HUES48 (cell line): ENCODE measurements around the gene DPP4.

ENCODE experiments used
- H3K27ac ChIP-seq: one replicate; pipeline ENCODE4 v1.7.0; 2013; ENCODE audit warnings: low read depth, low read length, inconsistent platforms
- H3K27me3 ChIP-seq: 2 replicates; pipeline ENCODE4 v1.6.1; 2013; ENCODE audit warnings: mild to moderate bottlenecking, low read length; ENCODE audit not compliant: control insufficient read depth, insufficient read depth
- H3K36me3 ChIP-seq: 2 replicates; pipeline ENCODE4 v1.6.1; 2013; ENCODE audit warnings: low read length; ENCODE audit not compliant: control insufficient read depth, insufficient read depth
- H3K4me1 ChIP-seq: 2 replicates; pipeline ENCODE4 v1.6.1; 2013; ENCODE audit warnings: mild to moderate bottlenecking, low read length; ENCODE audit not compliant: control insufficient read depth, insufficient read depth
- H3K4me3 ChIP-seq: 2 replicates; pipeline ENCODE4 v1.5.1; 2013; ENCODE audit warnings: mild to moderate bottlenecking, low read depth, low read length
- H3K9ac ChIP-seq: 2 replicates; pipeline ENCODE4 v1.6.1; 2013; ENCODE audit warnings: mild to moderate bottlenecking, low read depth, low read length, moderate library complexity
- H3K9me3 ChIP-seq: 2 replicates; pipeline ENCODE4 v1.6.1; 2013; ENCODE audit warnings: low read length; ENCODE audit not compliant: control insufficient read depth, insufficient read depth

The DPP4 gene

GRCh38 chr2:162014751-162015150 is 59.3 kb downstream of the DPP4 start:
- H3K9me3 ChIP-seq = no peaks in the 10 kb centered on the region
- H3K36me3 ChIP-seq = no peaks in the 10 kb centered on the region
- H3K27ac ChIP-seq = no peak overlapping the region
- H3K27me3 ChIP-seq = no peaks in the 10 kb centered on the region
- H3K9ac ChIP-seq = no peak overlapping the region
- H3K4me1 ChIP-seq = peaks cover 9% of the 10 kb centered on the region
- no peak overlapping the region for H3K4me3 ChIP-seq

GRCh38 chr2:162013514-162014475 is 60.2 kb downstream of the DPP4 start:
- H3K9me3 ChIP-seq = no peaks in the 10 kb centered on the region
- no peak overlapping the region for H3K9ac ChIP-seq
- H3K27me3 ChIP-seq = no peaks in the 10 kb centered on the region
- H3K36me3 ChIP-seq = no peaks in the 10 kb centered on the region
- H3K27ac ChIP-seq = no peak overlapping the region
- no peak overlapping the region for H3K4me3 ChIP-seq
- peaks cover 10% of the 10 kb centered on the region for H3K4me1 ChIP-seq

DNA sequence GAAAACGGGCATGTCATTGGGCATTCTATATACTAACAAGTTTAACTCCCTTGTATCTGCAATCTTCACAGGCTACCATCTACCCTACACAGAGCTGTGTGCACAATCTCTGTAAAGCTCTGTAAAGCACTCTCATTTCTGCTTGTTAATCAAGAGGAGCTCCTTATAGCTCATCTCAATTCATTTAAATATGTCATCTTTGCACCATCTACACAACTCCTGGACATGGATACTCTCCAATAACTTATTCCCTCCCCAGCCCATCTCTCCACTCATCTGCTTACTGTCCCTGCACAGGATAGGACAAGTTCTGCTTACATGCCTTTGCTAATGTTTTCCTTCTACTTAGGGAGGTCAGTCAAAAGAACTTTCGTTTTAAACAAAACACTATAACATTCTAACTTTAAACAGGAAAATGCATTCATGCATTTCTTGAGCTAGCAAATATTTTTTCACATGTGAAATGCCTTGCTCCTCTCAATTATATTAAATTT is 61.4 kb downstream of the DPP4 start:
- H3K4me3 ChIP-seq = no peak overlapping the region
- H3K27me3 ChIP-seq = no peaks in the 10 kb centered on the region
- H3K4me1 ChIP-seq = peaks cover 10% of the 10 kb centered on the region
- no peaks in the 10 kb centered on the region for H3K36me3 ChIP-seq
- no peaks in the 10 kb centered on the region for H3K9me3 ChIP-seq
- no peak overlapping the region for H3K9ac ChIP-seq
- H3K27ac ChIP-seq = no peak overlapping the region

DNA sequence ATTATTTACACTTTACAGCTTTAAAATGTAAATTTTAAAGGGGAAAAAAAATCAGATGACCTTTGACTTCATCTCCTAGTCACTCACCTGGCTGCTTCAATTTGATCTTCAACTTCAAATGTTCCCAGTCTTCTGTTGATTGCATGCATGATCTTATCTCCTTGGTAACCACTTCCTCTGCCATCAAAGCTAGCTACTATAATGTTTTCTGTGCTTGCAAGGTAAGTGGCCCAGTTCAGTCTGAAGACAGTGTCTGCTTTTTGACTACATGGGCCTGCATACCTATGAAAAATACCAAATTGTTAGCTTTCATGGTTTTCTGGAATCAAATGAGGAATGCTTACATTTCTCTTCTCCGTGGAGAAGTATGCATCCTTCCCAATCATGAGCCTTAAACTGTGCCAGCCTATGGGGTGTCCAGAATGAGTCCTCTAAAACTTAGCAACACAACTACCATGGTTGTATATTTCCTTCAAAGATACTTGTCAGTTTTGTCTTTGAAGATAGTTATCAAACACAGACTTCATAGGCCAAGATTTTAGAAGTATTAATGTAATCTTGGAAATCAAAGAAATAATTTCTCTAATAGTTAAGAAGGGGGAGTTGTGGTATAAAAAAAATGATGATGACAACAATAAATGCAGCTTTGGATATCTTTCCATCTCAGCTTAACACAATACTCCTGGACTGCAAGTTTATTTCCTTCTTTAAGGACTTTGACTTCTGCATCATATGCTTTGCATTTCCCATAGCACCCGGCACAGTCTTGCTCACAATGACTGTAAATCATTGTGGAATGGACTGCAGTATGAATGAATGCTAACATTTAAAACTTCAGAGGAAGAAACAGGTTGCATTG is 62.1 kb downstream of the DPP4 start:
- no peak overlapping the region for H3K9ac ChIP-seq
- H3K36me3 ChIP-seq = no peaks in the 10 kb centered on the region
- no peaks in the 10 kb centered on the region for H3K27me3 ChIP-seq
- no peaks in the 10 kb centered on the region for H3K9me3 ChIP-seq
- no peak overlapping the region for H3K27ac ChIP-seq
- no peak overlapping the region for H3K4me3 ChIP-seq
- peaks cover 10% of the 10 kb centered on the region for H3K4me1 ChIP-seq

DNA sequence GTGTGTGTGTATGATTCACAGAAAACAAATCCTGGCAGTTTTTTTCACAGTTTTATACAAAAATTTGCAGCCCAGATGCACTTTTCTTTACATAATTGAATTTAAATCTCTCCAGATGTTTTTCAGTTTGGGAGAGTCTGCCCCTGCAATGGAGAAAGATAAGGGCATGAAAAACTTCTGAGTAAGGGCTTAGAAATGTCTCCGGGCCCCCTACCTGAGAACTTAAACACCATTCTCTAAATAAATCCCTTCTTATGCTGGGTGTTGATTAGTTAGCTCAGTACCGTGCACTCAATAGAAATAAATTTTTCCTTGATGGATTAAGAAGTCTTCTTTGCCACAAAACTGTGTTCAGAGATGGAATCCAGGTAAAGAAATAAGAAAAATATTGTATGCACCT is 64.5 kb downstream of the DPP4 start:
- peaks cover 10% of the 10 kb centered on the region for H3K4me1 ChIP-seq
- H3K27ac ChIP-seq = no peak overlapping the region
- H3K9ac ChIP-seq = no peak overlapping the region
- no peaks in the 10 kb centered on the region for H3K36me3 ChIP-seq
- no peaks in the 10 kb centered on the region for H3K9me3 ChIP-seq
- no peak overlapping the region for H3K4me3 ChIP-seq
- no peaks in the 10 kb centered on the region for H3K27me3 ChIP-seq

DNA sequence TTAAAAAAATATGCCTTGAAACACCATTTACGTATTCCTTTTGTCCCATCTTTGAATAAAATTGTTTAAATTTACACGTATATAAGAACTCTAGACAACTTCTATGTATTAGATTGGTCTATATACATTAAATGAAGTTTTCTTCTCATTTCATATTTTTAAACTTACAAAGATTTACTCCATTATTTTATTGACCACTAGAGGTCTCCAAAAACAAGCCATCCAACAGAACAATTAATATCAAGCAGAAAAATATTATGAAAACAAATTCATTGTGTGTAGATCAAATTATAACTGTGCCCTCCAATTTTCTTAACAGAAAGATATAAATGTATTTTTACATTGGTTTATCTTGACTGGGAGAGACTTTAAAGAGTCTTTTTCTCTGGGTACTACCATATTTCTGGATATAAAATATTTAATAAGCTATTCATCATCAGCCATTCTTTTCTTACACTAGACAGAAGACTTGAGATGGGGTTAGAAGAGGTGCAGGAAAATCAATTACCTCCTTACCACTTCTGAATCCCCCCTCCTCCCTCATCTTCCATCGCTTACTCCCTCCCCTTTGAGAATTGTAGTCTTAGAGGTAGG is 66.5 kb downstream of the DPP4 start:
- Histone ChIP-seq H3K27ac (no peak overlapping the region), H3K4me3 (no peak overlapping the region), H3K9ac (no peak overlapping the region), H3K4me1 (peaks cover 13% of the 10 kb centered on the region), H3K36me3 (no peaks in the 10 kb centered on the region), H3K9me3 (no peaks in the 10 kb centered on the region), H3K27me3 (no peaks in the 10 kb centered on the region)

DNA sequence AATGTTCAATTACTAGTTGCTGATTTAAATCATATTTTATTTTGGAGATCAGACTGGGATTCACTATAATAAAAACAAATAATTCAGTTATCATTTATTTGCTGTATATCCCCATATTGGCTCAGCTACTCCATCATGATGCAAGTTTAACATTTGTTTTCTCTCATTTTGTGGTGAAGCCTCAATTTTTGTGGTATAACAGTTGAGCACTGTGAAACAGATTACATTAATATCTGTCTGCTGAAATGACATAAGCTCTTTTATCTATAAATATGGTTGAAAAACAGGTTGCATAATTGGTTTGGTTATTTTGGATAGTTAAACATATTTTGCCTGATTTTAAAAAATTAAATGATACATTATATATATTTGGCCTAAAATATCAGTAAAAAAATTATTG is 67.7 kb downstream of the DPP4 start:
- Histone ChIP-seq H3K27me3 (no peaks in the 10 kb centered on the region), H3K9ac (no peak overlapping the region), H3K36me3 (no peaks in the 10 kb centered on the region), H3K4me3 (no peak overlapping the region), H3K9me3 (no peaks in the 10 kb centered on the region), H3K27ac (no peak overlapping the region), H3K4me1 (peaks cover 25% of the 10 kb centered on the region)

- H3K9me3 ChIP-seq = no peaks in the 10 kb centered on the region
- H3K4me3 ChIP-seq = no peak overlapping the region
- no peaks in the 10 kb centered on the region for H3K36me3 ChIP-seq
- no peak overlapping the region for H3K9ac ChIP-seq
- H3K4me1 ChIP-seq = peaks cover 27% of the 10 kb centered on the region
- H3K27ac ChIP-seq = no peak overlapping the region
- no peaks in the 10 kb centered on the region; the same call in 1 of the 2 replicates for H3K27me3 ChIP-seq
Measured at GRCh38 chr2:162004031-162004430, 70.0 kb downstream of the DPP4 start.

DNA sequence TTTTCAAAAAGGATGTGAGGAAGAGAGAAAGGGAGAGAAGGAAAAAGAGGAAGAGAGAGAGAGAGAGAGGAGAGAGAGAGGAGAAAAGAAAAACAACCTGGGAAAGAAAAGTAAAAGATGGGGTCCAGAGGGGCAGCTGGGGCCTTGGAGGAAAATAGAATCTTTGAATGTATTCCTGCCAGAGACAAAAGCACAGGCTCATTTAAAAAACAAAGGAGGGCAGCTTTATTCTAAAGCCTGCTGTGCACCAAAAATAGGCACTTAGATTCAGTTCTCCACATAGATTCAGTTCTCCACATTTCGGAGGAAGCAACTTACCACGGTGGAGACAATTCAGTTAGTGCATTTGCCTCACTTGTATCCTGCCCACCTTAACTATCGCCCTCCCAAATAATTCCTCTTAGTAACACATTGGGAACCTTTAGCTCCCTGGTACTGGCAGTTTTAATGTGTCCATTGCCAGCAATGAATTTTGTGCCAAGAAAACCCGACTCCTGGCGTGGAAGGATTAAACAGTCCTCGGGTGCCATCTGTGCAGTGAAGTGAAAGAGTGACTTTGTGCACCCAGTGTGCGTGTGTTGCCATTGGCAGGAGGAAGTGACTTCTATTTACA is 71.3 kb downstream of the DPP4 start:
- Histone ChIP-seq H3K27ac (peak overlapping the region; percentile 77), H3K36me3 (no peaks in the 10 kb centered on the region)

DNA sequence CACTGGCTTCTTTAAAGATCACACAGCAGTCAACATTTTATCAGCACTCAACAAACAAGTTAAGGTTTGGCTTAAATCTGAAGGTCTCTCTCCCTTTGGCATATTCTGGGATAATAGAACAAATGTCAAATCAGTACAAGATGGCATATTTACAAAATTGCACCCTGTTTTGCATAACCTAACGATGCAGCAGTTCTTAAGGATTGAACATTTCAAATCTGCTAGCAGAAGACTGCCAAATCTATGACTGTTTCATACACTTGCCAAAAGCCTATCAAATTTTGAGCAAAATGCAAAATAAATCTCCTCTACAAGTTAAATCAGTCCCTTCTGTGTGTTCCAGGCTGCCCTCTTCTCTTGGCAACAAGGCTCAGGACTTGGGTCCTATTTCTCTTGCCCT is 73.6 kb downstream of the DPP4 start:
- H3K4me1 ChIP-seq = peaks cover 41% of the 10 kb centered on the region
- H3K27ac ChIP-seq = no peak overlapping the region
- H3K9me3 ChIP-seq = no peaks in the 10 kb centered on the region
- no peaks in the 10 kb centered on the region for H3K36me3 ChIP-seq
- no peak overlapping the region for H3K9ac ChIP-seq
- H3K4me3 ChIP-seq = no peak overlapping the region
- H3K27me3 ChIP-seq = no peaks in the 10 kb centered on the region; the same call in 1 of the 2 replicates

More for the DNA sequence above, 71.3 kb downstream of the DPP4 start:
- H3K9me3 ChIP-seq = no peaks in the 10 kb centered on the region
- H3K9ac ChIP-seq = no peak overlapping the region
- H3K27me3 ChIP-seq = no peaks in the 10 kb centered on the region; the same call in 1 of the 2 replicates
- peaks cover 40% of the 10 kb centered on the region for H3K4me1 ChIP-seq
- no peak overlapping the region for H3K4me3 ChIP-seq
